GM23338 (cell line): Measurements from ENCODE around the gene ACSL3. TPM values are rescaled to one million over a fixed set of nuclear protein-coding genes. Genes with fewer than 3 reads are reported as not detected.
A peak's percentile ranks its signal among the peaks of the same experiment; 100 is the strongest.

ENCODE experiments used
- ATAC-seq: fragments of 200-7000 bp; cut with Tn5 transposase; 3 replicates; pipeline ENCODE4 v1.9.1; 2020
- DNase-seq: peaks from one replicate; pipeline ENCODE4 v3.0.0-alpha.2; 2015; ENCODE audit warnings: low spot score
- H2AFZ ChIP-seq: fragments of 200-600 bp; sonication (generic); 2 replicates; pipeline ENCODE4 v1.8.0; 2016; ENCODE audit warnings: antibody characterized with exemption, mild to moderate bottlenecking, moderate library complexity
- H3F3A ChIP-seq: fragments of 200-600 bp; sonication (generic); replicated peaks from 2 replicates; pipeline ENCODE4 v1.8.0; 2017; ENCODE audit warnings: antibody characterized with exemption, mixed run types, low read depth
- H3K27ac ChIP-seq: fragments of 200-600 bp; sonication (generic); 2 replicates; pipeline ENCODE4 v1.6.1; 2016; ENCODE audit warnings: low read depth
- H3K27me3 ChIP-seq: fragments of 200-600 bp; sonication (generic); 2 replicates; pipeline ENCODE4 v1.8.0; 2016; ENCODE audit warnings: mild to moderate bottlenecking, mixed run types, moderate library complexity; ENCODE audit not compliant: insufficient read depth
- H3K36me3 ChIP-seq: fragments of 200-600 bp; sonication (generic); 2 replicates; pipeline ENCODE4 v1.8.0; 2016; ENCODE audit warnings: mild to moderate bottlenecking; ENCODE audit not compliant: insufficient read depth
- H3K4me1 ChIP-seq: fragments of 200-600 bp; sonication (generic); 2 replicates; pipeline ENCODE4 v1.8.0; 2016; ENCODE audit warnings: mild to moderate bottlenecking, moderate library complexity; ENCODE audit not compliant: insufficient read depth
- H3K4me2 ChIP-seq: fragments of 200-600 bp; sonication (generic); 2 replicates; pipeline ENCODE4 v1.7.1; 2017; ENCODE audit warnings: mixed run types
- H3K4me3 ChIP-seq: fragments of 200-600 bp; sonication (generic); 2 replicates; pipeline ENCODE4 v1.6.1; 2016; ENCODE audit warnings: mixed run types
- H3K79me2 ChIP-seq: fragments of 200-600 bp; sonication (generic); replicated peaks from 2 replicates; pipeline ENCODE4 v1.8.0; 2017; ENCODE audit warnings: mild to moderate bottlenecking; ENCODE audit not compliant: insufficient read depth
- H3K9me2 ChIP-seq: fragments of 200-600 bp; sonication (generic); 2 replicates; pipeline ENCODE4 v1.8.0; 2017; ENCODE audit not compliant: insufficient read depth
- H4K20me1 ChIP-seq: fragments of 200-600 bp; sonication (generic); replicated peaks from 2 replicates; pipeline ENCODE4 v1.8.0; 2017; ENCODE audit warnings: mild to moderate bottlenecking; ENCODE audit not compliant: insufficient read depth
- H3K27ac Mint-ChIP-seq: 2 replicates; pipeline ENCODE4 v1.8.0; 2020; ENCODE audit warnings: inconsistent platforms, mild to moderate bottlenecking, moderate library complexity, mixed read lengths
- H3K27me3 Mint-ChIP-seq: 3 replicates; pipeline ENCODE4 v1.8.0; 2022; ENCODE audit warnings: low read depth, mild to moderate bottlenecking, moderate library complexity, mixed read lengths, inconsistent platforms; ENCODE audit not compliant: insufficient read depth, poor library complexity
- H3K36me3 Mint-ChIP-seq: 3 replicates; pipeline ENCODE4 v1.8.0; 2021; ENCODE audit warnings: low read depth, mild to moderate bottlenecking, inconsistent platforms, moderate library complexity, mixed read lengths
- H3K4me1 Mint-ChIP-seq: 3 replicates; pipeline ENCODE4 v1.8.0; 2020; ENCODE audit warnings: mild to moderate bottlenecking, inconsistent platforms, mixed read lengths
- H3K4me3 Mint-ChIP-seq: 3 replicates; pipeline ENCODE4 v1.8.0; 2021; ENCODE audit warnings: moderate library complexity, mild to moderate bottlenecking, inconsistent platforms, mixed read lengths
- H3K9me3 Mint-ChIP-seq: 3 replicates; pipeline ENCODE4 v1.8.0; 2020; ENCODE audit warnings: moderate library complexity, mild to moderate bottlenecking, inconsistent platforms, mixed read lengths
- CREB1 ChIP-seq: fragments of 250-450 bp; sonication (Bioruptor Pico); IDR thresholded peaks from 2 replicates; pipeline ENCODE4 v1.5.0; 2020; ENCODE audit warnings: low read depth, mild to moderate bottlenecking, moderate library complexity
- ETS1 ChIP-seq: IDR thresholded peaks from 2 replicates; pipeline ENCODE4 v1.6.1; 2016; ENCODE audit warnings: antibody characterized with exemption
- EZH2 ChIP-seq: fragments of 200-600 bp; sonication (generic); IDR thresholded peaks from one replicate; pipeline ENCODE4 v1.8.0; 2017; ENCODE audit warnings: antibody characterized with exemption, mild to moderate bottlenecking, low read depth; ENCODE audit not compliant: unreplicated experiment
- JUNB ChIP-seq: IDR thresholded peaks from one replicate; pipeline ENCODE4 v1.6.1; 2016; ENCODE audit warnings: antibody characterized with exemption; ENCODE audit not compliant: unreplicated experiment
- POLR2AphosphoS5 ChIP-seq: IDR thresholded peaks from 2 replicates; pipeline ENCODE4 v1.6.1; 2016; ENCODE audit warnings: antibody characterized with exemption, low read depth
- REST ChIP-seq: IDR thresholded peaks from one replicate; pipeline ENCODE4 v1.6.1; 2018; ENCODE audit warnings: antibody characterized with exemption; ENCODE audit not compliant: unreplicated experiment
- ZNF331 ChIP-seq: fragments of 250-450 bp; sonication (Bioruptor Pico); IDR thresholded peaks from 2 replicates; pipeline ENCODE4 v1.5.0; 2020; ENCODE audit warnings: low read depth, mild to moderate bottlenecking, moderate library complexity
- polyA plus RNA-seq: library from polyadenylated mRNA; unstranded; fragments of >200 nt; fragmentation: Nextera tagmentation; extraction: Ambion mirVana; gene quantifications from 2 replicates; pipeline ENCODE4 v1.2.1, GENCODE V29; 2016
- total RNA-seq: library from RNA; depleted of rRNA; stranded (reverse); fragments of >200 nt; shearing (Covaris generic); gene quantifications from 2 replicates; pipeline ENCODE4 v1.2.3, GENCODE V29; 2014

Gene ACSL3
- total and polyA plus RNA-seq, 2 experiments from 2014 or later = 55.3 to 130 TPM

GRCh38 chr2:222827417-222827816, 33.4 kb upstream of the ACSL3 start:
- no peaks in the 10 kb centered on the region for H3F3A ChIP-seq
- no peaks in the 10 kb centered on the region for H3K4me1 ChIP-seq
- no peak for ATAC-seq
- Mint-ChIP-seq H3K27ac (no peak overlapping the region), H3K27me3 (peaks cover 4% of the 10 kb centered on the region), H3K4me1 (no peaks in the 10 kb centered on the region), H3K9me3 (no peaks in the 10 kb centered on the region), H3K36me3 (no peaks in the 10 kb centered on the region), H3K4me3 (no peak overlapping the region)
- no peaks in the 10 kb centered on the region for H3K27me3 ChIP-seq
- no peak overlapping the region for H2AFZ ChIP-seq
- no peaks in the 10 kb centered on the region for H4K20me1 ChIP-seq
- no peak overlapping the region for H3K4me2 ChIP-seq
- H3K79me2 ChIP-seq = no peaks in the 10 kb centered on the region
- 0 out of 2 replicates have a peak, but pooled peaks cover 4% of the 10 kb centered on the region for H3K9me2 ChIP-seq
- H3K4me3 ChIP-seq = no peak overlapping the region
- H3K36me3 ChIP-seq = no peaks in the 10 kb centered on the region
- DNase-seq = no peak
- TF ChIP-seq JUNB = no peak
- H3K27ac ChIP-seq = no peak overlapping the region

GRCh38 chr2:222828572-222828971, 32.3 kb upstream of the ACSL3 start:
- Mint-ChIP-seq H3K27ac (no peak overlapping the region), H3K4me3 (no peak overlapping the region), H3K36me3 (no peaks in the 10 kb centered on the region), H3K9me3 (no peaks in the 10 kb centered on the region), H3K27me3 (peaks cover 4% of the 10 kb centered on the region), H3K4me1 (no peaks in the 10 kb centered on the region)
- Histone ChIP-seq H3K4me1 (no peaks in the 10 kb centered on the region), H3K4me2 (no peak overlapping the region), H3K27me3 (no peaks in the 10 kb centered on the region), H3K27ac (no peak overlapping the region), H4K20me1 (no peaks in the 10 kb centered on the region), H3K9me2 (0 out of 2 replicates have a peak, but pooled peaks cover 4% of the 10 kb centered on the region), H3F3A (no peaks in the 10 kb centered on the region), H2AFZ (peak overlapping the region; percentile 54), H3K79me2 (no peaks in the 10 kb centered on the region), H3K36me3 (no peaks in the 10 kb centered on the region), H3K4me3 (no peak overlapping the region)
- ATAC-seq (no peak), DNase-seq (no peak)
- TF ChIP-seq CREB1 (CRISPR knock-in tag) (no peak), EZH2 (no peak), ZNF331 (CRISPR knock-in tag) (no peak), REST (no peak), POLR2AphosphoS5 (no peak), JUNB (no peak), ETS1 (no peak)
